HG02852 (cell line): Measurements from ENCODE around the gene LZTS3.
A peak's percentile ranks its signal among the peaks of the same experiment; 100 is the strongest.
"Not testable (repeated sequence)": the region's sequence is repeated elsewhere in the genome, so short reads cannot be mapped to it uniquely, and the experiment has no call there.

Experiments used
- ATAC-seq: cut with Tn5 transposase; IDR thresholded peaks from one replicate; pipeline ENCODE4 v1.9.1; 2021; ENCODE audit warnings: mild to moderate bottlenecking, moderate library complexity; ENCODE audit not compliant: unreplicated experiment

LZTS3 gene

DNA sequence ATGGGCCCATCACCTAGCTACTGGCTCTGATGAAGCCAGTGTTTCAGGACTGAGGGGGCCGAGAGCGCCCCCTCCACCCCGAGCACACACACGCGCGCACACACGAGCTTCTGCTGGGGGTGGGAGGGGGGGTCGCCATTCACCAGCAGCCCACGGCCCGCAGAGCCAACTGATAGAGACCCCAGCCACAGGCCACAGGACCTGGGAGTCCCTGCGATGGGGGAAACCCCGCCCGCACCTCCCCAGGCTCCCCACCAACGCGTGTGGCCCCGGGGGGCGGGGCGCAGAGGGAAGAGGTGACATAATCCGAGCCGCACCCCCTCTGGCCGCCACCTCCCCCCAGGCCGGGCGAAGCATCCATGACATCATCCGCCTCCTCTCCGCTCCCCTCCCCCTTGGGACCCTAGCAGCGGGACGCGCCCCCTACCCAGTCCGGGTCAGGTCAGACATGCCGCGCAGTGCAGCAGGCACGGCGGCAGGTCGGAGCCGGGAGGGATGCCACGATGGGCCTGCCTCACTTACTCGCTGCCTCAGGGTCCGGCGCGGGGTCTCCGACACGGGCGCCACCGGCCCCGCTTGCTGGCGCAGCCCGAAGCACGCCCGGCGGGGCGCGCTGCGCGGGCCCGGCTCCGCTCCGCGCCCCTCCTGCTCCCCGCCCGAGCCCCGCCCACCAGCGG, at the start of gene LZTS3:
LZTS3 (minus strand) TSS at position 617 of the 677 bp plus-strand sequence. CDS start 6,386 bp downstream, outside the sequence.
- peak; percentile 51 for ATAC-seq

DNA sequence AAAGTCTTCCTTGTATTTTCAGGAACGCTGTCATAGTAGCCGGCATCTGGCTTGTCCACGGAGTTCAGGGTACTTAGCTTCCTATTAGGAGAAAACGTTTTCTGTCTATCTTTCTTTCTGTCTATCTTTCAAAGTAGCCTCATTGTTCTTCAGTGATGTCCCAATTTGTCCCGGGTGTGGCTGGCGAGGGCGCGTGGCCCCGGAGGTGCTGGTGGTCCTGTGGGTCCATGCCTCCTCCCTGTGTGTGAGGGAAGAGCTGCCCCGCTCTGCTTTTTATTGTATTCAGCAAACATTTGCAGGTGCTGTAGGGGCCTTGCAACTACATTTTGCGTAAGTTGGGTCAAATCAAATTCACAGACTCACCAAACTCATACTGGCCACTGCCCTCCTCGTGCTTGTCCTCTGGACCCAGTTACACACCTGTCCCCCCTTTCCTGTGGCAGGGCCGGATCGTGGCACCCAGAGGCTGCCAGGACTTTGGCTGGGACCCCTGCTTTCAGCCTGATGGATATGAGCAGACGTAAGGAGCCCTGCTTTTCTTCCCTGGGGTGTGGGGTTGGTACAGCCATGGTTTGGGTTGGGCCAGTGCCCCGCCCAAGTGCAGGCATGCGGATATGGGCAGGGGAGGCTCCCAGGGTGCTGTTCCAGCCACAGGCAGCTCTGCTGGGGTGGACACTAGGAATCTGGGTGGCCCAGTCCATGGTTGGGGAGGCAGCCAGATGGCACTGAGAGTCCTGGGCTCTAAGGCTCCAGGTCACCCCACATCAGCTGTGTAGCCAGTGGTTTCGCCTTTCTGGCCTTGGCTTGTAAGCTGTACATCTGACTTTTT, 48.3 kb upstream of the LZTS3 start:
- ATAC-seq, result no peak

DNA sequence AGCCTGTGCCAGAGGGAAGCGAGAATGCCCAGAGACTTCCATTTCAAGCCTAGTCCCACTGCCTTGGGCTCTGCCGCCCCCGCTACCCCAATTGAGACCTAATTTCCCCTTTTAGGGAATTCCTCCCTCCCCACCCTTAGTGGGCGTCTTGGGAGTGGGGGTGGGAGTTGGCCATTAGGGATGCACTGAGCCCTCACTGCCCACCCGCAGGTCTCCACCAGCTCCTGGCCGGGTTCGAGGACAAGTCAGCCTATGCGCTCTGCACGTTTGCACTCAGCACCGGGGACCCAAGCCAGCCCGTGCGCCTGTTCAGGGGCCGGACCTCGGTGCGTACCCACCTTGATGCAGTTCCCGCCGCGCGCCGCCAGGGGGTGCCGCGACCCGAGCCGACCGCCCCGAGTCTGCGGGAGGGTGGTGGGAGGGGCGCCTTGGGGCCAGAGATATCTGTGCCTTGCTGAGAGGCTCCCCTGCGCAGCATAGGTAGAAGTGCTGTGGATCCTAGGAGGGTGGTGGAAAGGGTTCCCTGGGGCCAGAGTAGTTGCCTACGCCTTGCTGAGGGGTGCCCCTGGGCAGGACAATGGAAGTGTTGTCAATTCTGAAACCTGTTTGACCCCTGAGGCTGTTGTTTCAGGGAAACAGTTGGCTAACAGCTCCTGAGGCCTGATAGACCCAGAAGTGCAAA, 45.1 kb upstream of the LZTS3 start:
- ATAC-seq, result peak; percentile 67

DNA sequence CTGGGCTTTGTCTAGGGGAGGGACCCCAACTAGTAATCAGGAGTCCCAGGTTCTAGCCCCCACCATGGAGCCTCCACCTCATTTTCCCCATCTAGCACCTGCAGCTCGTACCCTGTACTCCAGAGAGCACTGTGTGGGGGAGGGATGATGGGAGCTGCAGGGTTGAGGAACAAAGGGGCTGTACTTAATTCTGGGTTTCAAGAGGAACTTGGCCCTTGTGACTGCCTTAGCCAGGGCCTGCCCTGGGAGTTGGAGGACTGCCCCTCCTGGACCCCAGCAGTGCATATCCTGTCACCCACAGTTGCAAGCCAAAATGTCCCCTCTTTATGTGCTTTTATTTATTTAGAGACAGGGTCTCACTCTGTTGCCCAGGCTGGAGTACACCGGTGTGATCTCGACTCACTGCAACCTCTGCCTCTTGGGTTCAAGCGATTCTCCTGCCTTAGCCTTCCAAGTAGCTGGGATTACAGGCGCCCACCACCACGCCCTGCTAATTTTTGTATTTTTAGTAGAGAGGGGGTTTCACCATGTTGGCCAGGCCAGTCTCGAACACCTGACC, 42.1 kb upstream of the LZTS3 start:
- not testable (repeated sequence) for ATAC-seq

DNA sequence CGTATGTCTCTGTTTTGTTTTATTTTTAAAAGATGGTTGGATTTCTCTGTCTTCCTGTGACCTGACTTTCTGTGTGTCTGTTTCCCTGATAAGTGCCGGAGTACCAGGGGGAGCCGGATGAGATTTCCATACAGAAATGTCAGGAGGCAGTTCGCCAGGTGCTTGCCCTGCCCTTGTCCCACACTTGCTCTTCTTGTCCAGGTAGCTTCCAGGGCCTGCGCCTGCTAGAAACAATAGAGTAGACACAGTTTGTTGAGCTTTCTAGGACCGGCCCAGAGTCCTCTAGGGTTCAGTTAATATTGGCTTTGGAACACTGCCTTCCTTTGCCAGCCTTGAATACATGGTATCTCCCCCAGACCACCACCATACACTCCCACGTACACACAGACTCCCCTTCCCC, 39.9 kb upstream of the LZTS3 start:
- no peak for ATAC-seq

DNA sequence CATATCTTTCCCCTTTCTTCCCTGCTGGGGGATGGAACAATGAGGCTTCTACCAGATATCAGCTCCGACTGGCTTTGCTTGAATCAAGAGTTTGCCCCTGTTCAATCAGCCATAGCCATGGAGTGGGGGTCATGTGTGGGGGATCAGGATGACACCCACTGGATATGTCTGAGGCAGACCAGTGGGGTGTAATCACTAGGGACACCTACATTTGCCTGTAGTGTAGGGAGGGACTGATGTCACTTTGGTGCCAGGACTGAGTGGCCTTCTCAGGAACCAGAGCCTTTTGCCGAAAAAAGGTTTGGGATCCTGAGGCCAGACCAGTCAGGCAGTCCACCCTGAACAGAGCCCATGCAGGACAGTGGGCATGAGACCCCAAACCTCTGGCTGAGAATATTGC, 37.0 kb upstream of the LZTS3 start:
- ATAC-seq, result no peak

DNA sequence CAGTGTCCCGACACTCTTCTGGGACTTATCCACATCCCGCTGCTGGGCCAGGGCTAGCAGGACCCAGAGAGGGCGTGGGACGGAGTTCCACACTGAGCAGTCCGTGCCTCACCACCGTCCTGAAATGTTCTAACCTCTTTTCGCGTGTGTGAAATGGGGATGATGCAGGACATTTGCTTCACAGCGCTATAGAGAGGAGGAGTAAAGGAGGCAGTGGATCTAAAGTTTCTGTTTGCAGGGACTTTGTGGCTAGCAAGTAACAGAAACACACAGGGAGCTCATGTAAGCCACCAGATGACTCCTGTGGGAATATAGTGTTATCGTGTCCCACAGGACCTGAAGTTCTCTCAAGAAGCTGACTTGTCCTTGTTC, 36.6 kb upstream of the LZTS3 start:
- ATAC-seq, result no peak

DNA sequence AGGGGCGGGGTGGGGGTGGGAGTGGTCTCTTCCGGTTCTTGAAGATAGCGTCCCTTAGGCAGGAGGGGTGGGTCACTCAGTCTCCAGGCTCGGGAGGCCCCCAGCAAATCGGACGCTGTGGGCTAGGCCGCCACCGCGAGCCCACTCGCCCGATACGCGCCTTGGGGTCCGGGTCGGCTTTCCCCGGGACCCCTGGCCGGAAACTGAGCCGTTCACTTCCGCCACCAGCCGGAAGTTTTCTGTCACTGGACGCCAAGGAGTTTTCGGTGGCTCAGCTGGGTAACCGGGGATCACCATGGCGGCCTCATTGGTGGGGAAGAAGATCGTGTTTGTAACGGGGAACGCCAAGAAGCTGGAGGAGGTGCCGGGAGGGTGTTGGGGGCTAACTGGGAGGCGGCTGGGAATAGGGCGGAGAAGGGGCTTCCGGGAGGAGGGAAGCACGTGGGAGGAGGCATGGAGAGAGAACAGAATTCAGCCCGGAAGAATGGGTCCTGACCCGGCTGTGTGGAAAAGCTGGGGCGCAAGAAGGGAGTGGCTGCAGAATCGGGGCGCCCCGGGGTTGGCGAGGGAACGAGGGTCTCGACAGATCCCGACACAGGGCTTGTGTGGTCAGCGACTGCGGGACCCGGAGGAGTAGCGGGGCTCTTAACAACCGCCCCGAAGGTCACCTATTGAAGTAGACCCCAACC, 36.1 kb upstream of the LZTS3 start, which contains the start of gene ITPA:
ITPA (plus strand) TSS at position 242 of the 689 bp plus-strand sequence; CDS start at position 296, 54 bp downstream.
- no peak for ATAC-seq

- ATAC-seq, result no peak
Measured at GRCh38 chr20:3208786-3209256, 35.5 kb upstream of the LZTS3 start.

- peak; percentile 81 for ATAC-seq
Measured at GRCh38 chr20:3204124-3204794, 30.9 kb upstream of the LZTS3 start, which contains the start of gene DDRGK1. TSS of gene DDRGK1 (minus strand) at chr20:3204682. CDS start at chr20:3204627, 55 bp downstream.

DNA sequence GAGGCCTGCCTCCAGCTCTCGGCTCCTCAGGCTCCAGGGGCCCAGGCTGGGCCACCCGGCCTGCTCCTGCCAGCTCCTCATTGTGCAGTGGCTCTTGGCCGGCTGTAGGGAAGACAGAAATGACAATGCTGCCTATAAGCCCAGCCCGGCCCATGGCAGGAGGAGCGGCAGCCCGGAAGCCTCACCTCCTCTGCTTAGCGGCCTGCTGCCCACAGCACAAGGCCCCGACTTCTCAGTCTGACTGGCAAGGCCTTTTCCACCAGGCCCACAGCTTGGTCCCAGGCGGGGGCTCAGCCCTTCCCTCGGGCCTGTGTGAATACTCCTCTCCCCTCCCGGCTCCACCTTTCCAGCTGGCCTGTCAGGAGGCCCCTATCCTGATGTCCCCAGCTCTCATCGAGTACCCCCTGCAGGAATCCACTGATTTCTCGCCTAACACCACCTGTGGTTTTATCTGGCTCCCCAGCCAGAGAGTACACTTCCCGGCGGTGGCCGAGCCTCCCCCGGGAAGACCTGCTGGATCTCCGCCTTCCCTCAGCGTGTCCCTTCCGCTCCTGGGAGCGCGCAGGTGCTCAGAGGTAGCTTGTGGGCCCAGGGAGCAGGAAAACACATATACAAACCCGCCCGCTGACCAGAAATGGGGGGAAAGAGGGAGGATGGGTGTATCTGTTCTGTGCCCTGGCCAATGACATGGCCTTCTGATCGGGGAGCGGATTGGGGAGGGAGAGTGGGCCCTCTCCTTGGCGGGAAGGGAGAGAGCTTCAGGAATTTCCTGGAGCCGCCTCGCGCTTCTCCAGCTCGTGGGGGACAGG, 30.2 kb upstream of the LZTS3 start:
- ATAC-seq, result peak; percentile 30

DNA sequence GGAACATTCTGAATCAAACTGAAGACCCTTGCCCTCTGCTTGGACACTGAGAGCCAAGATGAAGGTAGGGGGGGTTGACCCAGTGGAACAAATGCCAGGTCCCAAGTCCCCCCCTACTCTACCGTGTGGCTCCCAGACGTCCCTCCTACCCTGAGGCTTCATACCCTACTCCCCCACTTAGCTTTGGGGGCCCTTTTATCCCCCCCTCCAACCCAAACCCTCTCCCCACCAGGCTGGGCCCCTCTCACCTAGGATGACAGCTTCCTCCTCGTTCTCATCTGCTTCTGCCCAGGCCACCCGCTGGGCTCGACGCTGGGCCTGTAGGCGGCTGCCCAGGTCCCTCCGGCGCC, 29.6 kb upstream of the LZTS3 start:
- no peak for ATAC-seq

GRCh38 chr20:3199976-3200755, 26.8 kb upstream of the LZTS3 start:
- ATAC-seq, result no peak

DNA sequence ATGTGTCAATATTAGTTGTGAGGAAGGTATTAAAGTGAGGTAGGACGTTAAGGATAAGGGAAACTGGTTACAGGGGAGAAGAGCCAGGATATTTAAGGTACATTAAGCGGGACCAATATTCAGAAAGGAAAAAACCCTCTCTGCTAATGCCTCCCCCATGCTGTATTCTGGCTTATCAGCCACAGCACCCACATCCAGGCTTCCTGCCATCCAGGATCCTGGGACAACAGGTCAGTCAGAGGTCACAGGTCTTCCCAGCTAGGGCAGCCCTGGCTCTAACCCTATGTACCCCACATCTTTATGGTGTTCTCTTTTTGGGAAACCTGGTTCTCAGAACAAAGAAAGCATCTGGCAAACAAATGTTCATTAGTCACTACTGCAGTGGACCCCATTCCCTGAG, 25.9 kb upstream of the LZTS3 start:
- no peak for ATAC-seq

GRCh38 chr20:3195590-3196237, 22.4 kb upstream of the LZTS3 start:
- no peak for ATAC-seq

GRCh38 chr20:3194617-3195280, 21.4 kb upstream of the LZTS3 start:
- no peak for ATAC-seq
